Heart left ventricle (tissue), 13 donors: ENCODE data around the gene PRR29.

ENCODE experiments used
- POLR2A ChIP-seq, 2 donors: fragments of 450-650 bp; IDR thresholded peaks; one replicate each; pipeline ENCODE4 v1.6.1; 2017; ENCODE audit warnings: antibody characterized with exemption in 2 of 2, mild to moderate bottlenecking in 2 of 2, moderate library complexity in 2 of 2
- TF ChIP-seq, protein P1 (sequence below), 12 donors: fragments of 200-600 bp; sonication (generic) in 4 of 12; IDR thresholded peaks; one replicate each; pipeline versions ENCODE4 v1.5.0 to v1.8.0; 2018 to 2022; ENCODE audit warnings: antibody characterized with exemption in 12 of 12, mild to moderate bottlenecking in 5 of 12
- donor health status: ischemic (EF 13 %, LVEDD 7.1; RV severe dilation, severe dysfunction).
- donor health status: DM: no; HTN: yes; CAD: no.
- donor health status: DM: no; HTN: no; CAD: no.
- donor health status: ischemic (EF 25% LVEDD 6.9; RV normal size, moderate dysfunction).
- donor health status: ischemic (EF 25% LVEDD 5.7; RV mildly dilated, moderate dysfunction).
- donor health status: ischemic (EF 35%, LVEDD 5.7; RV mildly dilated, moderate dysfunction).
- donor health status: nonischemic (EF 11% LVEDD 7.7; RV severe dilation, severe dysfunction).
- donor health status: DM: yes; HTN: yes; CAD: no.
- donor health status: PGD.
- donor health status: ischemic (EF 29% LVEDD 5.4; RV normal size, mild dysfunction).
- donor health status: nonischemic (EF 23%, LVEDD 6.1; RV moderate dilation, normal function).

DNA sequence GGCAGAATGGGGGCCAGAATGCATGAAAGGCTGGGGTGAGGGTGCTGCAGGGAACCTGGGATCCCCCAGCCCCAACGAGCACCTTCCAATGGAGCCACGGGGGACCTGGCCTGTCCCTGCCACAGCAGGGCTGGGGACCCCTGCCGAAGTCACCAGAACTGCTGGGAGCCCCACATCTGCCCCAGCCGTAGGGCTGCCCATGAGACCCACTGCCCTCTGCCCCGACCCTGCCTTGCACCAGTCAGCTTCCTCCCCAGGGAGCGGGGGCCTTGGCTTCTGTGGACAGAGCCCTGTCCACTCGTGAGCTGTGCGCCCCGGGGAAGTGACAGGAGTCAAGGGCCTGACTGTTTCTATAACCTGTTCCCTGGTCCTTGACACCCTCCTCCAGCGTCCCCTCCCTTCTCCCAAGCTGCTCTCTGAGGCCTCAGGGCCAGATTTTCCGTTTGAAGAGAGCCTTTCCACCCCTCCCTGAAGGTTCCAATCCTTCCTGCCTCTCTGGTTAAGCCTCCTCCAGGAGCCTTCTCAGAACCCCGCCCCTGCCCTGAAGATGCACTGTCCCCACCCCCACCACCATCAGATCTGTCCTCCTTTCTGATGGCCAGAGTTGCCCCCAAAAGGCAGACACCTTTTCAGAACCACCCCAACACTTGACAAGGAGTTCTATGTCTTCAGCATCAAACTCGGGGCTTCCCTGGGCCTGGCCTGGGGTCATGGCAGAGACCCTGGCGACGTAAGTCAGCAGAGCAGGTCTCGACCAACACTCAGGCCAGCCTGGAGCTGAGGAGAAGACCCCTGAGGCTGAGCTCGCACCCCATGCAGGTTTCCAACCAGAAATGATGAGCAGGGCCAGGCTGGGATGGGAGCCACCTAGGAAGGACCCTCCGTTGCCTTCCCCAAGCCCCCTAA lies 10.7 kb upstream of the PRR29 start:
- TF ChIP-seq, protein P1, sequence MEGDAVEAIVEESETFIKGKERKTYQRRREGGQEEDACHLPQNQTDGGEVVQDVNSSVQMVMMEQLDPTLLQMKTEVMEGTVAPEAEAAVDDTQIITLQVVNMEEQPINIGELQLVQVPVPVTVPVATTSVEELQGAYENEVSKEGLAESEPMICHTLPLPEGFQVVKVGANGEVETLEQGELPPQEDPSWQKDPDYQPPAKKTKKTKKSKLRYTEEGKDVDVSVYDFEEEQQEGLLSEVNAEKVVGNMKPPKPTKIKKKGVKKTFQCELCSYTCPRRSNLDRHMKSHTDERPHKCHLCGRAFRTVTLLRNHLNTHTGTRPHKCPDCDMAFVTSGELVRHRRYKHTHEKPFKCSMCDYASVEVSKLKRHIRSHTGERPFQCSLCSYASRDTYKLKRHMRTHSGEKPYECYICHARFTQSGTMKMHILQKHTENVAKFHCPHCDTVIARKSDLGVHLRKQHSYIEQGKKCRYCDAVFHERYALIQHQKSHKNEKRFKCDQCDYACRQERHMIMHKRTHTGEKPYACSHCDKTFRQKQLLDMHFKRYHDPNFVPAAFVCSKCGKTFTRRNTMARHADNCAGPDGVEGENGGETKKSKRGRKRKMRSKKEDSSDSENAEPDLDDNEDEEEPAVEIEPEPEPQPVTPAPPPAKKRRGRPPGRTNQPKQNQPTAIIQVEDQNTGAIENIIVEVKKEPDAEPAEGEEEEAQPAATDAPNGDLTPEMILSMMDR (IDR thresholded peaks at IDR 0.05): no peak
- no peak for TF ChIP-seq POLR2A (IDR thresholded peaks at IDR 0.05)
